AG04450 (cell line): Measurements from ENCODE around the gene TEX2. TPM values are rescaled to one million over a fixed set of nuclear protein-coding genes. Genes with fewer than 3 reads are reported as not detected.

ENCODE experiments used
- CTCF ChIA-PET: fragments of 300-600, 350-600 bp; formaldehyde crosslinking; extraction: SDS; loops from one replicate; lab custom pipeline; 2022; ENCODE audit warnings: antibody characterized with exemption, inconsistent platforms; lab: Charles Lee
- POLR2A ChIA-PET: fragments of 350-600 bp; formaldehyde crosslinking; extraction: SDS; loops from one replicate; lab custom pipeline; 2021; ENCODE audit warnings: antibody characterized with exemption, inconsistent platforms; lab: Yijun Ruan, JAX
- DNase-seq: peaks from one replicate; pipeline ENCODE4 v3.0.0-alpha.2; 2011; ENCODE audit warnings: low read depth, low spot score
- H3K27ac ChIP-seq: one replicate; pipeline ENCODE4 v1.5.1; 2012; ENCODE audit warnings: low read depth, low read length, control low read depth
- H3K27me3 ChIP-seq: one replicate; pipeline ENCODE4 v1.6.0; 2012; ENCODE audit warnings: low read length; ENCODE audit not compliant: control insufficient read depth, insufficient read depth
- H3K4me3 ChIP-seq: 2 replicates; pipeline ENCODE4 v1.5.1; 2011; ENCODE audit warnings: mild to moderate bottlenecking, low read depth, low read length, control low read depth
- H3K9me3 ChIP-seq: 2 replicates; pipeline ENCODE4 v1.5.1; 2012; ENCODE audit warnings: low read length; ENCODE audit not compliant: control insufficient read depth, insufficient read depth
- CTCF ChIP-seq: IDR thresholded peaks from 2 replicates; pipeline ENCODE4 v1.5.1; 2011; ENCODE audit warnings: low read depth, low read length, control low read depth, inconsistent platforms
- polyA plus RNA-seq: library from polyadenylated mRNA; depleted of rRNA; stranded (reverse); fragments of >200 nt; gene quantifications from 2 replicates; pipeline ENCODE4 v1.2.3, GENCODE V29; 2011

TEX2 gene
- polyA plus RNA-seq, 1 experiment, result 27.9 TPM

- CTCF ChIA-PET, result no interaction called here
- TF ChIP-seq CTCF, result no peak
Observed at GRCh38 chr17:64256913-64257807, 5.9 kb downstream of the TEX2 start.

GRCh38 chr17:64255764-64256163, 7.3 kb downstream of the TEX2 start:
- TF ChIP-seq CTCF, result no peak
- no peaks in the 10 kb centered on the region for H3K9me3 ChIP-seq
- no peaks in the 10 kb centered on the region for H3K27me3 ChIP-seq
- H3K27ac ChIP-seq, result no peak overlapping the region
- H3K4me3 ChIP-seq, result no peak overlapping the region
- ChIA-PET POLR2A (no interaction called here), CTCF (interaction anchor here (0.9 kb wide), 1 partner anchor 122 kb away, joined by 4 read pairs; no protein-coding TSS in a partner anchor)
- DNase-seq, result no peak

More at GRCh38 chr17:64256913-64257807, 5.9 kb downstream of the TEX2 start:
- DNase-seq, result no peak
- H3K4me3 ChIP-seq, result no peak overlapping the region
- no peaks in the 10 kb centered on the region for H3K9me3 ChIP-seq
- no peak overlapping the region for H3K27ac ChIP-seq
- H3K27me3 ChIP-seq, result no peaks in the 10 kb centered on the region
- POLR2A ChIA-PET, result interaction anchor here (0.7 to 1.5 kb wide), 2 partner anchors 82 to 111 kb away, joined by 5 read pairs; no protein-coding TSS in a partner anchor

GRCh38 chr17:64254755-64255154, 8.3 kb downstream of the TEX2 start:
- H3K27ac ChIP-seq, result no peak overlapping the region
- no peaks in the 10 kb centered on the region for H3K27me3 ChIP-seq
- H3K9me3 ChIP-seq, result no peaks in the 10 kb centered on the region
- TF ChIP-seq CTCF, result no peak
- H3K4me3 ChIP-seq, result no peak overlapping the region
- DNase-seq, result no peak
- ChIA-PET CTCF (no interaction called here), POLR2A (no interaction called here)

- ChIA-PET POLR2A (no interaction called here), CTCF (no interaction called here)
- no peak overlapping the region for H3K4me3 ChIP-seq
- H3K9me3 ChIP-seq, result no peaks in the 10 kb centered on the region
- no peaks in the 10 kb centered on the region for H3K27me3 ChIP-seq
- no peak for DNase-seq
- H3K27ac ChIP-seq, result no peak overlapping the region
- TF ChIP-seq CTCF, result no peak
Observed at GRCh38 chr17:64253470-64253869, 9.6 kb downstream of the TEX2 start.

- no peaks in the 10 kb centered on the region for H3K27me3 ChIP-seq
- H3K27ac ChIP-seq, result no peak overlapping the region
- CTCF ChIA-PET, result no interaction called here
- no peak overlapping the region for H3K4me3 ChIP-seq
- TF ChIP-seq CTCF, result no peak
- POLR2A ChIA-PET, result no interaction called here
- DNase-seq, result no peak
- no peaks in the 10 kb centered on the region for H3K9me3 ChIP-seq
Observed at GRCh38 chr17:64252831-64253230, 10.2 kb downstream of the TEX2 start.
